Activated T-cell treated with anti-CD3 and anti-CD28 coated beads, Interleukin-2, amount 50 U/mL, for 24 hours (primary cell): ENCODE measurements around the gene SLC9A1.
"Not testable (repeated sequence)": the region's sequence is repeated elsewhere in the genome, so short reads cannot be mapped to it uniquely, and the experiment has no call there.

Experiments
- DNase-seq: peaks from one replicate; pipeline ENCODE4 v3.0.0-alpha.2; 2020
- H3K27ac Mint-ChIP-seq: 2 replicates; pipeline ENCODE4 v1.8.0; 2020; ENCODE audit warnings: mild to moderate bottlenecking, mixed read lengths
- H3K27me3 Mint-ChIP-seq: 2 replicates; pipeline ENCODE4 v1.8.0; 2020; ENCODE audit warnings: mixed read lengths
- H3K36me3 Mint-ChIP-seq: 2 replicates; pipeline ENCODE4 v1.8.0; 2020; ENCODE audit warnings: low read depth, mixed read lengths
- H3K4me1 Mint-ChIP-seq: 2 replicates; pipeline ENCODE4 v1.8.0; 2020; ENCODE audit warnings: low read depth, mixed read lengths
- H3K4me3 Mint-ChIP-seq: 2 replicates; pipeline ENCODE4 v1.8.0; 2020; ENCODE audit warnings: mild to moderate bottlenecking, moderate library complexity, mixed read lengths
- H3K9me3 Mint-ChIP-seq: 2 replicates; pipeline ENCODE4 v1.8.0; 2020; ENCODE audit warnings: mixed read lengths

Gene SLC9A1

GRCh38 chr1:27132624-27133023, 22.3 kb downstream of the SLC9A1 start:
- H3K27ac Mint-ChIP-seq: no peak overlapping the region
- no peak overlapping the region for H3K4me3 Mint-ChIP-seq
- peaks cover 25% of the 10 kb centered on the region for H3K36me3 Mint-ChIP-seq
- no peak for DNase-seq
- peaks cover 25% of the 10 kb centered on the region for H3K4me1 Mint-ChIP-seq
- no peaks in the 10 kb centered on the region for H3K9me3 Mint-ChIP-seq
- no peaks in the 10 kb centered on the region for H3K27me3 Mint-ChIP-seq

GRCh38 chr1:27132147-27132546, 22.8 kb downstream of the SLC9A1 start:
- no peak for DNase-seq
- H3K27me3 Mint-ChIP-seq: no peaks in the 10 kb centered on the region
- peaks cover 25% of the 10 kb centered on the region for H3K36me3 Mint-ChIP-seq
- peak overlapping the region; percentile 29 for H3K27ac Mint-ChIP-seq
- peaks cover 20% of the 10 kb centered on the region for H3K4me1 Mint-ChIP-seq
- no peaks in the 10 kb centered on the region for H3K9me3 Mint-ChIP-seq
- no peak overlapping the region for H3K4me3 Mint-ChIP-seq

GRCh38 chr1:27130798-27131197, 24.1 kb downstream of the SLC9A1 start:
- Mint-ChIP-seq H3K27me3 (no peaks in the 10 kb centered on the region), H3K27ac (no peak overlapping the region), H3K9me3 (no peaks in the 10 kb centered on the region), H3K4me1 (peaks cover 6% of the 10 kb centered on the region), H3K4me3 (no peak overlapping the region), H3K36me3 (peaks cover 25% of the 10 kb centered on the region)
- no peak for DNase-seq

GRCh38 chr1:27129225-27129624, 25.7 kb downstream of the SLC9A1 start:
- H3K27me3 Mint-ChIP-seq: no peaks in the 10 kb centered on the region
- peaks cover 2% of the 10 kb centered on the region for H3K4me1 Mint-ChIP-seq
- DNase-seq: no peak
- H3K4me3 Mint-ChIP-seq: no peak overlapping the region
- H3K27ac Mint-ChIP-seq: no peak overlapping the region
- H3K36me3 Mint-ChIP-seq: peaks cover 19% of the 10 kb centered on the region
- H3K9me3 Mint-ChIP-seq: no peaks in the 10 kb centered on the region

GRCh38 chr1:27127419-27127818, 27.5 kb downstream of the SLC9A1 start:
- no peaks in the 10 kb centered on the region for H3K9me3 Mint-ChIP-seq
- no peaks in the 10 kb centered on the region for H3K27me3 Mint-ChIP-seq
- peaks cover 17% of the 10 kb centered on the region for H3K36me3 Mint-ChIP-seq
- DNase-seq: no peak
- H3K4me3 Mint-ChIP-seq: no peak overlapping the region
- H3K4me1 Mint-ChIP-seq: no peaks in the 10 kb centered on the region
- H3K27ac Mint-ChIP-seq: no peak overlapping the region

- Mint-ChIP-seq H3K27me3 (no peaks in the 10 kb centered on the region), H3K36me3 (peaks cover 17% of the 10 kb centered on the region), H3K4me1 (no peaks in the 10 kb centered on the region), H3K9me3 (no peaks in the 10 kb centered on the region), H3K27ac (no peak overlapping the region), H3K4me3 (no peak overlapping the region)
- no peak for DNase-seq
These were observed 28.5 kb downstream of the SLC9A1 start for GRCh38 chr1:27126391-27126790.

GRCh38 chr1:27125125-27125524, 29.8 kb downstream of the SLC9A1 start:
- Mint-ChIP-seq H3K27ac (peak overlapping the region; percentile 63), H3K36me3 (peaks cover 15% of the 10 kb centered on the region)
- H3K4me1 Mint-ChIP-seq, H3K9me3 Mint-ChIP-seq, H3K4me3 Mint-ChIP-seq, DNase-seq, H3K27me3 Mint-ChIP-seq: not testable (repeated sequence)

- Mint-ChIP-seq H3K9me3 (no peaks in the 10 kb centered on the region), H3K4me1 (peaks cover 2% of the 10 kb centered on the region), H3K27ac (no peak overlapping the region), H3K36me3 (peaks cover 20% of the 10 kb centered on the region), H3K27me3 (no peaks in the 10 kb centered on the region), H3K4me3 (no peak overlapping the region)
- DNase-seq: no peak
These were observed 30.5 kb downstream of the SLC9A1 start for GRCh38 chr1:27124405-27124804.

- Mint-ChIP-seq H3K4me3 (no peak overlapping the region), H3K4me1 (peaks cover 2% of the 10 kb centered on the region), H3K27ac (no peak overlapping the region), H3K27me3 (no peaks in the 10 kb centered on the region), H3K36me3 (peaks cover 14% of the 10 kb centered on the region), H3K9me3 (no peaks in the 10 kb centered on the region)
- DNase-seq: no peak
These were observed 32.3 kb downstream of the SLC9A1 start for GRCh38 chr1:27122652-27123051.

GRCh38 chr1:27120854-27121253, 34.1 kb downstream of the SLC9A1 start:
- Mint-ChIP-seq H3K27ac (no peak overlapping the region), H3K27me3 (no peaks in the 10 kb centered on the region), H3K36me3 (peaks cover 7% of the 10 kb centered on the region), H3K4me1 (peaks cover 11% of the 10 kb centered on the region), H3K9me3 (no peaks in the 10 kb centered on the region), H3K4me3 (no peak overlapping the region)
- no peak for DNase-seq

GRCh38 chr1:27118440-27118689, 36.6 kb downstream of the SLC9A1 start:
- Mint-ChIP-seq H3K27ac (no peak overlapping the region), H3K27me3 (no peaks in the 10 kb centered on the region), H3K4me1 (peaks cover 36% of the 10 kb centered on the region), H3K9me3 (no peaks in the 10 kb centered on the region), H3K4me3 (no peak overlapping the region), H3K36me3 (peaks cover 16% of the 10 kb centered on the region)
- DNase-seq: no peak

GRCh38 chr1:27117733-27118439, 37.0 kb downstream of the SLC9A1 start:
- Mint-ChIP-seq H3K27ac (no peak overlapping the region), H3K9me3 (no peaks in the 10 kb centered on the region), H3K36me3 (peaks cover 20% of the 10 kb centered on the region), H3K4me3 (no peak overlapping the region), H3K4me1 (peaks cover 39% of the 10 kb centered on the region), H3K27me3 (no peaks in the 10 kb centered on the region)
- no peak for DNase-seq

GRCh38 chr1:27116697-27117096, 38.2 kb downstream of the SLC9A1 start:
- H3K27me3 Mint-ChIP-seq: no peaks in the 10 kb centered on the region
- DNase-seq: no peak
- peaks cover 26% of the 10 kb centered on the region for H3K36me3 Mint-ChIP-seq
- H3K4me3 Mint-ChIP-seq: no peak overlapping the region
- peak overlapping the region; percentile 31 for H3K27ac Mint-ChIP-seq
- H3K9me3 Mint-ChIP-seq: no peaks in the 10 kb centered on the region
- peaks cover 51% of the 10 kb centered on the region for H3K4me1 Mint-ChIP-seq

GRCh38 chr1:27116232-27116631, 38.7 kb downstream of the SLC9A1 start:
- DNase-seq: no peak
- Mint-ChIP-seq H3K27me3 (no peaks in the 10 kb centered on the region), H3K9me3 (no peaks in the 10 kb centered on the region), H3K4me3 (no peak overlapping the region), H3K36me3 (peaks cover 26% of the 10 kb centered on the region), H3K27ac (no peak overlapping the region), H3K4me1 (peaks cover 53% of the 10 kb centered on the region)

- no peak for DNase-seq
- H3K36me3 Mint-ChIP-seq: peaks cover 25% of the 10 kb centered on the region
- peak overlapping the region; percentile 86 for H3K27ac Mint-ChIP-seq
- H3K4me3 Mint-ChIP-seq: no peak overlapping the region
- H3K27me3 Mint-ChIP-seq: no peaks in the 10 kb centered on the region
- H3K9me3 Mint-ChIP-seq: no peaks in the 10 kb centered on the region
- peaks cover 55% of the 10 kb centered on the region for H3K4me1 Mint-ChIP-seq
These were observed 40.4 kb downstream of the SLC9A1 start for GRCh38 chr1:27114546-27114945.

- H3K4me1 Mint-ChIP-seq: peaks cover 55% of the 10 kb centered on the region
- H3K27me3 Mint-ChIP-seq: no peaks in the 10 kb centered on the region
- H3K9me3 Mint-ChIP-seq: no peaks in the 10 kb centered on the region
- peak overlapping the region; percentile 86 for H3K27ac Mint-ChIP-seq
- peak overlapping the region; percentile 30 for H3K4me3 Mint-ChIP-seq
- peaks cover 29% of the 10 kb centered on the region for H3K36me3 Mint-ChIP-seq
- DNase-seq: no peak
These were observed 41.1 kb downstream of the SLC9A1 start for GRCh38 chr1:27113861-27114260.
